OCI-LY7 (cell line): ENCODE results near the gene COX4I1. TPM values are rescaled to one million over a fixed set of nuclear protein-coding genes. Genes with fewer than 3 reads are reported as not detected.

Source experiments
- BruUV-seq: library from RNA; stranded (reverse); fragments of 400-500 nt; replicated peaks from 2 replicates; lab custom pipeline; 2021; lab: Mats Ljungman, UMichigan
- CTCF ChIA-PET: fragments of 300-600 bp; sonication (Branson Sonifier 250); formaldehyde crosslinking; loops from one replicate; lab custom pipeline; 2022; ENCODE audit warnings: antibody characterized with exemption; ENCODE audit not compliant: unreplicated experiment; lab: Charles Lee
- POLR2A ChIA-PET: fragments of 300-600 bp; sonication (Branson Sonifier 250); formaldehyde crosslinking; loops from one replicate; lab custom pipeline; 2022; ENCODE audit warnings: antibody characterized with exemption; lab: Charles Lee
- DNase-seq: peaks from one replicate; pipeline ENCODE4 v3.0.0-alpha.2; 2015; ENCODE audit warnings: low spot score
- H2AFZ ChIP-seq: fragments of 200-600 bp; sonication (generic), shearing (Covaris generic); 2 replicates; pipeline ENCODE4 v1.6.1; 2014; ENCODE audit warnings: mild to moderate bottlenecking, antibody characterized with exemption, low read length, moderate library complexity
- H3K27ac ChIP-seq: fragments of 200-600 bp; sonication (generic); 2 replicates; pipeline ENCODE4 v1.5.1; 2014; ENCODE audit warnings: mixed run types, low read depth, mild to moderate bottlenecking, moderate library complexity, low read length, inconsistent platforms; ENCODE audit not compliant: poor library complexity, severe bottlenecking
- H3K36me3 ChIP-seq: fragments of 200-600 bp; sonication (generic); 2 replicates; pipeline ENCODE4 v1.6.1; 2014; ENCODE audit warnings: mild to moderate bottlenecking, antibody characterized with exemption, low read length, moderate library complexity, mixed read lengths; ENCODE audit not compliant: insufficient read depth
- H3K4me1 ChIP-seq: fragments of 200-600 bp; sonication (generic); 2 replicates; pipeline ENCODE4 v1.5.1; 2014; ENCODE audit warnings: mild to moderate bottlenecking, low read length; ENCODE audit not compliant: insufficient read depth, poor library complexity, severe bottlenecking
- H3K4me2 ChIP-seq: fragments of 200-600 bp; sonication (generic); 2 replicates; pipeline ENCODE4 v1.6.1; 2014; ENCODE audit warnings: mild to moderate bottlenecking, low read length
- H3K4me3 ChIP-seq: fragments of 200-600 bp; sonication (generic); 2 replicates; pipeline ENCODE4 v1.5.1; 2014; ENCODE audit warnings: mild to moderate bottlenecking, low read depth, low read length; ENCODE audit not compliant: poor library complexity, severe bottlenecking
- H3K79me2 ChIP-seq: fragments of 200-600 bp; sonication (generic); 2 replicates; pipeline ENCODE4 v1.6.1; 2016; ENCODE audit warnings: low read depth, mild to moderate bottlenecking, low read length, moderate library complexity, mixed read lengths; ENCODE audit not compliant: insufficient read depth
- H3K9me2 ChIP-seq: fragments of 200-600 bp; sonication (generic); 2 replicates; pipeline ENCODE4 v1.6.1; 2016; ENCODE audit warnings: mild to moderate bottlenecking, low read length, mixed read lengths; ENCODE audit not compliant: insufficient read depth
- H3K9me3 ChIP-seq: fragments of 200-600 bp; sonication (generic); 2 replicates; pipeline ENCODE4 v1.6.1; 2014; ENCODE audit warnings: mild to moderate bottlenecking, mixed run types, low read length, mixed read lengths
- H4K20me1 ChIP-seq: fragments of 200-600 bp; sonication (generic); 2 replicates; pipeline ENCODE4 v1.6.1; 2014; ENCODE audit warnings: mild to moderate bottlenecking, antibody characterized with exemption, low read length, moderate library complexity, mixed read lengths; ENCODE audit not compliant: insufficient read depth
- CTCF ChIP-seq: fragments of 200-600 bp; sonication (generic); conservative IDR thresholded peaks from 2 replicates; pipeline ENCODE4 v1.5.1; 2014; ENCODE audit warnings: mild to moderate bottlenecking, antibody characterized with exemption, low read length, moderate library complexity, mixed read lengths
- EZH2phosphoT487 ChIP-seq: fragments of 200-600 bp; sonication (generic); IDR thresholded peaks from 2 replicates; pipeline ENCODE4 v1.6.1; 2018; ENCODE audit warnings: low read depth, borderline replicate concordance, mild to moderate bottlenecking, mixed run types, antibody characterized with exemption, low read length, moderate library complexity, mixed read lengths
- intact Hi-C: fragments of 100-400 bp; cut with micrococcal nuclease; formaldehyde crosslinking; loops from one replicate; pipeline ENCODE4 v1.10.0; 2022; ENCODE audit not compliant: unreplicated experiment
- small RNA-seq: library from RNA; depleted of rRNA; stranded (forward); fragments of <200 nt; gene quantifications from one replicate; pipeline ENCODE3, GENCODE V24; 2014
- total RNA-seq, 2 experiments: library from RNA; depleted of rRNA in 1 of 2; stranded (reverse); fragments of >200 nt in 1 of 2; shearing (Covaris generic) in 1 of 2; gene quantifications; 2 replicates each; pipeline ENCODE4 v1.2.3, GENCODE V29; 2014 to 2022

Gene COX4I1
- total RNA-seq, 2 experiments from 2014 or later: 542 to 569 TPM

GRCh38 chr16:85856079-85856478, 56.6 kb downstream of the COX4I1 start:
- POLR2A ChIA-PET: no interaction called here
- no peak overlapping the region for H2AFZ ChIP-seq
- DNase-seq: no peak
- CTCF ChIA-PET: no interaction called here
- H3K4me3 ChIP-seq: no peak overlapping the region
- BruUV-seq: no TSS peak
- no peaks in the 10 kb centered on the region for H3K36me3 ChIP-seq
- TF ChIP-seq EZH2phosphoT487 (no peak), CTCF (no peak)
- H4K20me1 ChIP-seq: no peaks in the 10 kb centered on the region
- H3K4me1 ChIP-seq: peaks cover 5% of the 10 kb centered on the region
- intact Hi-C loops: no loop called here
- no peak overlapping the region for H3K4me2 ChIP-seq
- no peak overlapping the region for H3K27ac ChIP-seq
- H3K79me2 ChIP-seq: no peaks in the 10 kb centered on the region
- H3K9me2 ChIP-seq: no peaks in the 10 kb centered on the region
- peaks cover 4% of the 10 kb centered on the region; the same call in 1 of the 2 replicates for H3K9me3 ChIP-seq

GRCh38 chr16:85856585-85856984, 57.1 kb downstream of the COX4I1 start:
- no peaks in the 10 kb centered on the region for H3K79me2 ChIP-seq
- H3K4me1 ChIP-seq: peaks cover 5% of the 10 kb centered on the region
- intact Hi-C loops: no loop called here
- H3K4me3 ChIP-seq: no peak overlapping the region
- H3K9me2 ChIP-seq: no peaks in the 10 kb centered on the region
- ChIA-PET CTCF (no interaction called here), POLR2A (no interaction called here)
- no peaks in the 10 kb centered on the region for H3K36me3 ChIP-seq
- H3K9me3 ChIP-seq: peaks cover 4% of the 10 kb centered on the region; the same call in 1 of the 2 replicates
- no peak overlapping the region for H2AFZ ChIP-seq
- H4K20me1 ChIP-seq: no peaks in the 10 kb centered on the region
- H3K4me2 ChIP-seq: no peak overlapping the region
- no peak for DNase-seq
- no peak for TF ChIP-seq CTCF
- TF ChIP-seq EZH2phosphoT487: no peak
- no TSS peak for BruUV-seq
- H3K27ac ChIP-seq: no peak overlapping the region

Small RNA genes lying within 50 kb of the gene (small RNA-seq; reads per million reads assigned to genes)
- not detected for gene RNU1-103P

Other genes starting within 250 kb of the COX4I1 start
- 30.9 and 32.4 TPM in 2 replicates for gene GSE1, start 186.4 kb upstream of the COX4I1 start, total RNA-seq (2014; rRNA removed; shearing (Covaris generic))
- gene GSE1, start 186.4 kb upstream of the COX4I1 start, total RNA-seq (2022): 56.2 and 66.6 TPM in 2 replicates
- 74.3 and 80.9 TPM in 2 replicates for gene GINS2, start 110.7 kb upstream of the COX4I1 start, total RNA-seq (2014; rRNA removed; shearing (Covaris generic))
- gene GINS2, start 110.7 kb upstream of the COX4I1 start, total RNA-seq (2022): 140 and 142 TPM in 2 replicates
- 6.8 and 12.1 TPM in 2 replicates for gene C16orf74, start 48.6 kb upstream of the COX4I1 start, total RNA-seq (2014; rRNA removed; shearing (Covaris generic))
- gene C16orf74, start 48.6 kb upstream of the COX4I1 start, total RNA-seq (2022): 7.5 and 9.7 TPM in 2 replicates
- 37.6 and 54.0 TPM in 2 replicates for gene EMC8, start 151 bp upstream of the COX4I1 start, total RNA-seq (2014; rRNA removed; shearing (Covaris generic))
- 47.5 and 54.4 TPM in 2 replicates for gene EMC8, start 151 bp upstream of the COX4I1 start, total RNA-seq (2022)
- gene IRF8, start 99.5 kb downstream of the COX4I1 start, total RNA-seq (2014; rRNA removed; shearing (Covaris generic)): 181 and 188 TPM in 2 replicates
- gene IRF8, start 99.5 kb downstream of the COX4I1 start, total RNA-seq (2022): 210 and 224 TPM in 2 replicates